22Rv1 (cell line): ENCODE measurements around the gene CUTA.

Experiments
- ZFX ChIP-seq: fragments of 450-650 bp; IDR thresholded peaks from 2 replicates; pipeline ENCODE4 v1.6.1; 2017; ENCODE audit warnings: antibody characterized with exemption, borderline replicate concordance
- TF ChIP-seq, protein P1 (sequence below): fragments of 450-650 bp; IDR thresholded peaks from 2 replicates; pipeline ENCODE4 v1.5.1; 2017; ENCODE audit warnings: mild to moderate bottlenecking

DNA sequence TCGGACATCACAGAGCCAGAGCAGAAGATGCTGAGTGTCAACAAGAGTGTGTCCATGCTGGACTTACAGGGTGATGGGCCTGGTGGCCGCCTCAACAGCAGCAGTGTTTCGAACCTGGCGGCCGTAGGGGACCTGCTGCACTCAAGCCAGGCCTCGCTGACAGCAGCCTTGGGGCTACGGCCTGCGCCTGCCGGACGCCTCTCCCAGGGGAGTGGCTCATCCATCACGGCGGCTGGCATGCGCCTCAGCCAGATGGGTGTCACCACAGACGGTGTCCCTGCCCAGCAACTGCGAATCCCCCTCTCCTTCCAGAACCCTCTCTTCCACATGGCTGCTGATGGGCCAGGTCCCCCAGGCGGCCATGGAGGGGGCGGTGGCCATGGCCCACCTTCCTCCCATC lies 25.1 kb upstream of the CUTA start:
- TF ChIP-seq, protein P1, sequence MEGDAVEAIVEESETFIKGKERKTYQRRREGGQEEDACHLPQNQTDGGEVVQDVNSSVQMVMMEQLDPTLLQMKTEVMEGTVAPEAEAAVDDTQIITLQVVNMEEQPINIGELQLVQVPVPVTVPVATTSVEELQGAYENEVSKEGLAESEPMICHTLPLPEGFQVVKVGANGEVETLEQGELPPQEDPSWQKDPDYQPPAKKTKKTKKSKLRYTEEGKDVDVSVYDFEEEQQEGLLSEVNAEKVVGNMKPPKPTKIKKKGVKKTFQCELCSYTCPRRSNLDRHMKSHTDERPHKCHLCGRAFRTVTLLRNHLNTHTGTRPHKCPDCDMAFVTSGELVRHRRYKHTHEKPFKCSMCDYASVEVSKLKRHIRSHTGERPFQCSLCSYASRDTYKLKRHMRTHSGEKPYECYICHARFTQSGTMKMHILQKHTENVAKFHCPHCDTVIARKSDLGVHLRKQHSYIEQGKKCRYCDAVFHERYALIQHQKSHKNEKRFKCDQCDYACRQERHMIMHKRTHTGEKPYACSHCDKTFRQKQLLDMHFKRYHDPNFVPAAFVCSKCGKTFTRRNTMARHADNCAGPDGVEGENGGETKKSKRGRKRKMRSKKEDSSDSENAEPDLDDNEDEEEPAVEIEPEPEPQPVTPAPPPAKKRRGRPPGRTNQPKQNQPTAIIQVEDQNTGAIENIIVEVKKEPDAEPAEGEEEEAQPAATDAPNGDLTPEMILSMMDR, result no peak
- no peak for TF ChIP-seq ZFX
